C4-2B (cell line): ENCODE measurements around the gene PLCH2.

Experiments used
- H3K27ac ChIP-seq: fragments of 450-650 bp; 2 replicates; pipeline ENCODE4 v1.5.1; 2017
- ZFX ChIP-seq: fragments of 450-650 bp; IDR thresholded peaks from 2 replicates; pipeline ENCODE4 v1.6.1; 2017
- TF ChIP-seq, protein P1 (sequence below): fragments of 450-650 bp; conservative IDR thresholded peaks from 2 replicates; pipeline ENCODE4 v1.5.1; 2017; ENCODE audit warnings: mild to moderate bottlenecking

Gene PLCH2

DNA sequence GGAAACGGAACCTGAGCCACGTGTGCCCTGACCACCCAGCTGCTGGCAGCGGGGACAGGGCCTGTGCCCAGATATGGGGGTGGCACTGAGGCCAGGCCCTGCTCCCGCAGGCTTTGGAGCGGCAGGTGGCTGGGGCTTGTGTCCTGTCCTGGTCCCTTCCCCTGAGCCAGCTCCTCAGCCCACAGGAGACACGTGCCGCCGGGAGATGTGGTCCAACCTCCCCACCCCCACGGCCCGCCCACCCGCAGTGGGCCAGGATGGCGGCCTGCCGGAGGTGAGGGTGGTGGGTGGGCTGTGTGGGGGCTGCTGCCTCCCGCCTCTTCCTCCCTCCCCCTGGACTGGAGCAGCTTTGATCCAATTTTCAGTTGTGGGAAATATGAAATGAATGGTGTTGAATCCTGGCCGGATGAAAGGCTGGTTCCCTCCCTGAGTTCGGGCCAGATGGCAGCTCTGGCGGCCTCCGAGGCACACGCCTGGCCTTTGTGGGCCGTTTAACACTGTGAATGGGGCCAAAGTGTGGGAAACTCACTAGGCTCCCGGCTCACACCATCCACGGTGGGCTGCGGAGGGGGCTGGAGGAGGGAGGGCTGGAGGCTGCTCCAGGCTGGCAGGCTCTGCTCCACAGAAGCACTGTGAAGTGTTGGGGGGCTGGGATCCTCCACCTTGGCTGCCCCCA lies 56.5 kb downstream of the PLCH2 start:
- TF ChIP-seq, protein P1, sequence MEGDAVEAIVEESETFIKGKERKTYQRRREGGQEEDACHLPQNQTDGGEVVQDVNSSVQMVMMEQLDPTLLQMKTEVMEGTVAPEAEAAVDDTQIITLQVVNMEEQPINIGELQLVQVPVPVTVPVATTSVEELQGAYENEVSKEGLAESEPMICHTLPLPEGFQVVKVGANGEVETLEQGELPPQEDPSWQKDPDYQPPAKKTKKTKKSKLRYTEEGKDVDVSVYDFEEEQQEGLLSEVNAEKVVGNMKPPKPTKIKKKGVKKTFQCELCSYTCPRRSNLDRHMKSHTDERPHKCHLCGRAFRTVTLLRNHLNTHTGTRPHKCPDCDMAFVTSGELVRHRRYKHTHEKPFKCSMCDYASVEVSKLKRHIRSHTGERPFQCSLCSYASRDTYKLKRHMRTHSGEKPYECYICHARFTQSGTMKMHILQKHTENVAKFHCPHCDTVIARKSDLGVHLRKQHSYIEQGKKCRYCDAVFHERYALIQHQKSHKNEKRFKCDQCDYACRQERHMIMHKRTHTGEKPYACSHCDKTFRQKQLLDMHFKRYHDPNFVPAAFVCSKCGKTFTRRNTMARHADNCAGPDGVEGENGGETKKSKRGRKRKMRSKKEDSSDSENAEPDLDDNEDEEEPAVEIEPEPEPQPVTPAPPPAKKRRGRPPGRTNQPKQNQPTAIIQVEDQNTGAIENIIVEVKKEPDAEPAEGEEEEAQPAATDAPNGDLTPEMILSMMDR: no peak
- TF ChIP-seq ZFX: no peak
- no peak overlapping the region for H3K27ac ChIP-seq

DNA sequence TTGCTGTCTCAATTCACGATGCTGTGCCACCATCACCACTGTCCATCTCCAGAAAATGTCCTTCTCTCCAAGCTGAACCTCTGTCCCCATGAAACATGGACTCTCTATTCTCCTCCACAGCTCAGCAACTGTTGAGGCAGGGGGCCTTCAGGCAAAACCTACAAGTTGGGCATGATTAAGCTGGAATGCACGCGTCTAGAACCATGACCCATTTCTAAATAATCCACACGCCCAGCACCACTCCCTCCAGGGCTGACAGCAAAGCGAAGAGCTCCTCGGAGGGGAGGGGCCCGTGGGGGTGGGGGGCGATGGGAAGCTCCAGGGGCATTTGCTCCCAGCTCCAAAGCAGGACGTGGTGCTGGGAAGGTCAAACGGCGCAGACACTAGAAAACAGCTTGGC lies 57.3 kb downstream of the PLCH2 start:
- TF ChIP-seq, protein P1: no peak
- TF ChIP-seq ZFX: no peak
- no peak overlapping the region for H3K27ac ChIP-seq

DNA sequence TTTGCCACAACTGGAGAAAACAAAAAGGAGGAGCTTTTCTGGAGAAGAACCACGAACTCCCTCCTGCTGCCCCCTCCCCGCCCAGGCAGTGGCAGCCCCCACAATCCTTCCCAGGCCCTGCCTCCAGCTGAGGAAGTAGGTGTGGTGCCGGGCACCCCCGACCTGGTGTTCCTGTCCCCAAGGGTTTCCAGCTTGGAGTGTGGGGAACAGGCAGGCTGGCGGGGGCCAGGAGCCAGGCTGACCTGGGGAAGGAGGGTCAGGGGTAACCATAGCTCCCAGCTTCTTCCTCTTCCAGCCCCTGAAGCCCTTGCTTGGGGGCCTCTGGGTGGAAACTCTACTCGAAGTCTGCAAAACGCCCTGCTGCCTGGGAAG lies 58.2 kb downstream of the PLCH2 start:
- TF ChIP-seq ZFX: no peak
- TF ChIP-seq, protein P1: no peak
- no peak overlapping the region for H3K27ac ChIP-seq

DNA sequence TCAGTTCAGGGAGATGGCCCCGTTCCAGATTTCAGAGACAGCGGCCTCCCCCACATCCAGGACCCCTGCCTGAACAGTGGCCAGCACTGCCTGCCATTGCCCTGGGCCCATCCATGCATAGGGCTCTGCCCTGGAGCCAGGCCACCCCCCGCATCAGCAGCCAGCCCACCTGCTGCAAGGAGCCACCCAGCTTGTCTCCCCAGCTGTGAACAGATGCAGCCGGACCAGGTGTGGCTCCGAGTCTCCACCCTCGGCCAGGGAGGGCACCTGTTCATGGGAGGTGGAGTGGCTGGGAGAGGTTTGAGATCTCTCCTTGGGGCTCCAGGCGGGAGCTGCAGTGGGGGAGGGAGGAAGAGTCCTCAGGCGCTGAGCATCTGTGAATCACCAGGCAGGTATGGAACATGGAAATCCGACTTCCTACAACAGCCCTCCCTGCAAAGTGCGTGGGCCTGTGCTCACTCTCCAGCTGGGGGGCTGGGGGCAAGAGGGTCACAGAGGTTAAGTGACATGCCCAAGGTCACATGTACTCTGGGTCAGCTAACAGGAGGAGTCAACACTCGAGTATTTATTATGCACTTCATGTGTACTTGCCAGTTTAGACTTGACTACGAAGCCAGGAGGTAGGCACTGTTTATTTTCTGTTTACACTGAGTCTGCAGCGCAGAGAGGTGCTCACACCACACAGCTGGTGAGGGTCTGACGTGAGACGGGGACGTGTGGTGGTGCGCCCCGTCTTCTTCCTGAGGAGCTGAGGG lies 58.8 kb downstream of the PLCH2 start:
- TF ChIP-seq, protein P1: no peak
- no peak for TF ChIP-seq ZFX
- H3K27ac ChIP-seq: no peak overlapping the region

DNA sequence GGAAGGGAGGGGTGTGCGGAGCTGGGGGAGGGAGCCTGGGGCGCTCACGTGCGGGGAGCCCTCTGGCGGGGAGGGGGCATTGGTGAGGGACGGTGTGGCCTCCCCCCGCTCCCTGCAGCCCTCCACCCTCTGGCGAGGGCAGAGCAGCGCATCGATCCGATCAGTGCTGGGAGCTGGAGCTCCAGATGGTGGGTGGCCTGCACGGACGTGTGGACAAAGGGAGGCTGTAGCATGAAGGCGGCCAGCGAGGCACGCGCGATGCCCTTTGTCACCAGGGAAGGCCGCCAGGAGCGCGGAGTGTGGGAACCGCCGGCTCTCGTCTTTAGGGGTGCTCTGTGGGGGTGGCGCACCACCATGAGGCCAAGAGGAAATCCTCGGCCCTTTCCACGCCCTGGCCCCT lies 59.4 kb downstream of the PLCH2 start:
- no peak for TF ChIP-seq ZFX
- TF ChIP-seq, protein P1: no peak
- no peak overlapping the region for H3K27ac ChIP-seq

DNA sequence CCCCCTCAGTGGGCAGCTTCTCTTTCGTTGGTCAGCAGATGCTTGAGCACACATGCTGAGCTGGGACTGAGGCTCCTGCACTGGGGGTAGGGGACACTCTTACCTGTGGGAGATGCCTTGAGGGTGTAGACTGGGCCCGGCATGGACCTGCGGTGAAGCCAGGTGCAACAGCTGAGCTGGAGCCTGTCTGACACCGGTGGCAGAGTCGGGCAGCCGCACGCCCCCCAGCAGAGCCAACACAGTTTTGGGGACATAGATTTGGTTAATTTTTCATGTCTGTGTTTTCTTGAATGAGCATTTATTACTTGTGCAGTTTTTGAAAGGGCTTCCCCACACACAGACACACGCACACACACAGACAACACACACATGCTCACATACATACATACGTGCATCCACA lies 59.9 kb downstream of the PLCH2 start:
- no peak overlapping the region for H3K27ac ChIP-seq
- TF ChIP-seq, protein P1: no peak
- TF ChIP-seq ZFX: no peak

DNA sequence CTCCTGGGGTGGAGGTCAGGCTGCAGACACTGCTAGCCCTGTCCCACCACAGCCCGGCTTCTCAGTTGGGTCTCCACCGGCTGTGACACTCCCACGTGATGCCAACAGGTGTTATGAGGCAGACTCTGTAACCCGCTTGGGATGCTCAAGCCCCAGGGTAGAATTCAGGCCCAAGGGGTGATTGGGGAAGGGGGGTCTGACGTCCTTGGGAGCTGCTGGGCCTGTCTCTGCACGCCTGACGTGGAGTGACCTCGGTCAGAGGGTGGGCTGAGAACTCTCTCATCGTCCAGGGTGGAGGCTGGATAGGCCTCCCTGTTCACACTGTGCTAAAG lies 61.7 kb downstream of the PLCH2 start:
- no peak overlapping the region for H3K27ac ChIP-seq

More for the DNA sequence above, 61.7 kb downstream of the PLCH2 start:
- no peak for TF ChIP-seq ZFX
- TF ChIP-seq, protein P1: no peak
